Gastrocnemius medialis (tissue), 4 donors: ENCODE results near the gene SPECC1.

Experiments used
- POLR2A ChIP-seq, 2 donors: fragments of 450-650 bp; IDR thresholded peaks; one replicate each; pipeline ENCODE4 v1.6.1; 2017; ENCODE audit warnings: antibody characterized with exemption in 2 of 2, mild to moderate bottlenecking in 2 of 2, moderate library complexity in 2 of 2
- TF ChIP-seq, protein P1 (sequence below), 5 experiments: fragments of 450-650 bp in 3 of 5; fragments of 200-600 bp in 2 of 5; sonication (generic) in 2 of 5; IDR thresholded peaks in 4 of 5; conservative IDR thresholded peaks in 1 of 5; 1 replicate in 4 of 5; 2 replicates in 1 of 5; pipeline ENCODE4 v1.5.1; 2016 to 2019; ENCODE audit warnings: antibody characterized with exemption in 5 of 5, mild to moderate bottlenecking in 3 of 5, moderate library complexity in 3 of 5

- TF ChIP-seq, protein P1, sequence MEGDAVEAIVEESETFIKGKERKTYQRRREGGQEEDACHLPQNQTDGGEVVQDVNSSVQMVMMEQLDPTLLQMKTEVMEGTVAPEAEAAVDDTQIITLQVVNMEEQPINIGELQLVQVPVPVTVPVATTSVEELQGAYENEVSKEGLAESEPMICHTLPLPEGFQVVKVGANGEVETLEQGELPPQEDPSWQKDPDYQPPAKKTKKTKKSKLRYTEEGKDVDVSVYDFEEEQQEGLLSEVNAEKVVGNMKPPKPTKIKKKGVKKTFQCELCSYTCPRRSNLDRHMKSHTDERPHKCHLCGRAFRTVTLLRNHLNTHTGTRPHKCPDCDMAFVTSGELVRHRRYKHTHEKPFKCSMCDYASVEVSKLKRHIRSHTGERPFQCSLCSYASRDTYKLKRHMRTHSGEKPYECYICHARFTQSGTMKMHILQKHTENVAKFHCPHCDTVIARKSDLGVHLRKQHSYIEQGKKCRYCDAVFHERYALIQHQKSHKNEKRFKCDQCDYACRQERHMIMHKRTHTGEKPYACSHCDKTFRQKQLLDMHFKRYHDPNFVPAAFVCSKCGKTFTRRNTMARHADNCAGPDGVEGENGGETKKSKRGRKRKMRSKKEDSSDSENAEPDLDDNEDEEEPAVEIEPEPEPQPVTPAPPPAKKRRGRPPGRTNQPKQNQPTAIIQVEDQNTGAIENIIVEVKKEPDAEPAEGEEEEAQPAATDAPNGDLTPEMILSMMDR (IDR thresholded peaks at IDR 0.05 in 4 of 5, conservative IDR thresholded peaks at IDR 0.05 in 1 of 5), result no peak
- TF ChIP-seq POLR2A (IDR thresholded peaks at IDR 0.05), result no peak
Measured at GRCh38 chr17:20153231-20153630, 144.1 kb downstream of the SPECC1 start.
